HG03575 (cell line): ENCODE results near the gene PNLIPRP1.

Experiments used
- ATAC-seq: cut with Tn5 transposase; IDR thresholded peaks from one replicate; pipeline ENCODE4 v1.9.1; 2021; ENCODE audit not compliant: unreplicated experiment, insufficient number of reproducible peaks, low FRiP score; ENCODE audit errors: extremely low read depth

PNLIPRP1 gene

GRCh38 chr10:116596062-116596461, 5.3 kb downstream of the PNLIPRP1 start:
- ATAC-seq = no peak

- no peak for ATAC-seq
Measured at GRCh38 chr10:116597543-116597942, 6.8 kb downstream of the PNLIPRP1 start.

- ATAC-seq = no peak
Measured at GRCh38 chr10:116598329-116598728, 7.6 kb downstream of the PNLIPRP1 start.

- no peak for ATAC-seq
Measured at GRCh38 chr10:116599991-116600390, 9.2 kb downstream of the PNLIPRP1 start.

GRCh38 chr10:116602648-116603400, 12.1 kb downstream of the PNLIPRP1 start:
- no peak for ATAC-seq

- no peak for ATAC-seq
Measured at GRCh38 chr10:116606061-116606483, 15.3 kb downstream of the PNLIPRP1 start.

- no peak for ATAC-seq
Measured at GRCh38 chr10:116607336-116607735, 16.6 kb downstream of the PNLIPRP1 start.

- no peak for ATAC-seq
Measured at GRCh38 chr10:116608686-116609594, 18.2 kb downstream of the PNLIPRP1 start.

GRCh38 chr10:116610443-116611152, 19.8 kb downstream of the PNLIPRP1 start:
- no peak for ATAC-seq

- ATAC-seq = no peak
Measured at GRCh38 chr10:116611153-116611545, 20.4 kb downstream of the PNLIPRP1 start.

GRCh38 chr10:116612107-116612769, 21.5 kb downstream of the PNLIPRP1 start:
- no peak for ATAC-seq

- no peak for ATAC-seq
Measured at GRCh38 chr10:116613471-116613870, 22.7 kb downstream of the PNLIPRP1 start.

GRCh38 chr10:116614796-116615195, 24.0 kb downstream of the PNLIPRP1 start:
- no peak for ATAC-seq

- no peak for ATAC-seq
Measured at GRCh38 chr10:116615199-116615776, 24.5 kb downstream of the PNLIPRP1 start.

GRCh38 chr10:116620423-116621400, 30.0 kb downstream of the PNLIPRP1 start, which contains the start of gene PNLIPRP2:
Gene PNLIPRP2 (plus strand): TSS chr10:116620953.
- no peak for ATAC-seq

- no peak for ATAC-seq
Measured at GRCh38 chr10:116621476-116621875, 30.7 kb downstream of the PNLIPRP1 start.

- ATAC-seq = no peak
Measured at GRCh38 chr10:116621934-116622655, 31.3 kb downstream of the PNLIPRP1 start.
